OCI-LY7 (cell line): ENCODE measurements around the gene GPC2. TPM values are rescaled to one million over a fixed set of nuclear protein-coding genes. Genes with fewer than 3 reads are reported as not detected.

ENCODE experiments used
- BruUV-seq: library from RNA; stranded (reverse); fragments of 400-500 nt; replicated peaks from 2 replicates; lab custom pipeline; 2021; lab: Mats Ljungman, UMichigan
- CTCF ChIA-PET: fragments of 300-600 bp; sonication (Branson Sonifier 250); formaldehyde crosslinking; loops from one replicate; lab custom pipeline; 2022; ENCODE audit warnings: antibody characterized with exemption; ENCODE audit not compliant: unreplicated experiment; lab: Charles Lee
- POLR2A ChIA-PET: fragments of 300-600 bp; sonication (Branson Sonifier 250); formaldehyde crosslinking; loops from one replicate; lab custom pipeline; 2022; ENCODE audit warnings: antibody characterized with exemption; lab: Charles Lee
- DNase-seq: peaks from one replicate; pipeline ENCODE4 v3.0.0-alpha.2; 2015; ENCODE audit warnings: low spot score
- H2AFZ ChIP-seq: fragments of 200-600 bp; sonication (generic), shearing (Covaris generic); 2 replicates; pipeline ENCODE4 v1.6.1; 2014; ENCODE audit warnings: mild to moderate bottlenecking, antibody characterized with exemption, low read length, moderate library complexity
- H3K27ac ChIP-seq: fragments of 200-600 bp; sonication (generic); 2 replicates; pipeline ENCODE4 v1.5.1; 2014; ENCODE audit warnings: mixed run types, low read depth, mild to moderate bottlenecking, moderate library complexity, low read length, inconsistent platforms; ENCODE audit not compliant: poor library complexity, severe bottlenecking
- H3K36me3 ChIP-seq: fragments of 200-600 bp; sonication (generic); 2 replicates; pipeline ENCODE4 v1.6.1; 2014; ENCODE audit warnings: mild to moderate bottlenecking, antibody characterized with exemption, low read length, moderate library complexity, mixed read lengths; ENCODE audit not compliant: insufficient read depth
- H3K4me1 ChIP-seq: fragments of 200-600 bp; sonication (generic); 2 replicates; pipeline ENCODE4 v1.5.1; 2014; ENCODE audit warnings: mild to moderate bottlenecking, low read length; ENCODE audit not compliant: insufficient read depth, poor library complexity, severe bottlenecking
- H3K4me2 ChIP-seq: fragments of 200-600 bp; sonication (generic); 2 replicates; pipeline ENCODE4 v1.6.1; 2014; ENCODE audit warnings: mild to moderate bottlenecking, low read length
- H3K4me3 ChIP-seq: fragments of 200-600 bp; sonication (generic); 2 replicates; pipeline ENCODE4 v1.5.1; 2014; ENCODE audit warnings: mild to moderate bottlenecking, low read depth, low read length; ENCODE audit not compliant: poor library complexity, severe bottlenecking
- H3K79me2 ChIP-seq: fragments of 200-600 bp; sonication (generic); 2 replicates; pipeline ENCODE4 v1.6.1; 2016; ENCODE audit warnings: low read depth, mild to moderate bottlenecking, low read length, moderate library complexity, mixed read lengths; ENCODE audit not compliant: insufficient read depth
- H3K9me2 ChIP-seq: fragments of 200-600 bp; sonication (generic); 2 replicates; pipeline ENCODE4 v1.6.1; 2016; ENCODE audit warnings: mild to moderate bottlenecking, low read length, mixed read lengths; ENCODE audit not compliant: insufficient read depth
- H3K9me3 ChIP-seq: fragments of 200-600 bp; sonication (generic); 2 replicates; pipeline ENCODE4 v1.6.1; 2014; ENCODE audit warnings: mild to moderate bottlenecking, mixed run types, low read length, mixed read lengths
- H4K20me1 ChIP-seq: fragments of 200-600 bp; sonication (generic); 2 replicates; pipeline ENCODE4 v1.6.1; 2014; ENCODE audit warnings: mild to moderate bottlenecking, antibody characterized with exemption, low read length, moderate library complexity, mixed read lengths; ENCODE audit not compliant: insufficient read depth
- CTCF ChIP-seq: fragments of 200-600 bp; sonication (generic); conservative IDR thresholded peaks from 2 replicates; pipeline ENCODE4 v1.5.1; 2014; ENCODE audit warnings: mild to moderate bottlenecking, antibody characterized with exemption, low read length, moderate library complexity, mixed read lengths
- EZH2phosphoT487 ChIP-seq: fragments of 200-600 bp; sonication (generic); IDR thresholded peaks from 2 replicates; pipeline ENCODE4 v1.6.1; 2018; ENCODE audit warnings: low read depth, borderline replicate concordance, mild to moderate bottlenecking, mixed run types, antibody characterized with exemption, low read length, moderate library complexity, mixed read lengths
- intact Hi-C: fragments of 100-400 bp; cut with micrococcal nuclease; formaldehyde crosslinking; loops from one replicate; pipeline ENCODE4 v1.10.0; 2022; ENCODE audit not compliant: unreplicated experiment
- total RNA-seq, 2 experiments: library from RNA; depleted of rRNA in 1 of 2; stranded (reverse); fragments of >200 nt in 1 of 2; shearing (Covaris generic) in 1 of 2; gene quantifications; 2 replicates each; pipeline ENCODE4 v1.2.3, GENCODE V29; 2014 to 2022

GPC2 gene
- total RNA-seq, 2 experiments from 2014 or later = 20.2 to 23.2 TPM

DNA sequence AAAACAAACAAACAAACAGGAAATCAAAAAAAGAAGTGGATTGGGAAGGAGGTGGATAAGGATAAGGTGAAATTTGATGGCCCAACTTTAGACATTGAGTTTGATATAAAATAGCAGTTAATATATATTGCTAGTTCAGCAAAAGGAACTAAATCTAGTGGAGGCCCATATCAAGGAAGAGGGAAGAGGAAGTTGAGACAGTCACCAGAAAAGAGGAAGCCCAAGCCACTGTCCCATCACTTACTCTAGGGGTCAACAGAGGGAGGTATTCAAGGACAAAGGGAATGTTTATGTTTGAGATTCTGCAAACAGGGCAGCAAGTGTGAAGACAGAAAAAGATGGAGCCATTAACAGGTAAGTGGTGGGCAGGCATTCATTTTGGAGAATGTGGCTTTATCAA, 24.8 kb downstream of the GPC2 start:
- Histone ChIP-seq H3K27ac (peak overlapping the region; percentile 61), H4K20me1 (peaks cover 7% of the 10 kb centered on the region; the same call in 1 of the 2 replicates), H3K4me2 (peak overlapping the region; percentile 69), H3K9me3 (no peaks in the 10 kb centered on the region), H2AFZ (no peak overlapping the region), H3K4me3 (peak overlapping the region; percentile 43), H3K4me1 (peaks cover 60% of the 10 kb centered on the region), H3K9me2 (no peaks in the 10 kb centered on the region), H3K36me3 (peaks cover 61% of the 10 kb centered on the region), H3K79me2 (peaks cover 42% of the 10 kb centered on the region)
- no TSS peak for BruUV-seq
- POLR2A ChIA-PET = no interaction called here
- intact Hi-C loops = no loop called here
- no peak for TF ChIP-seq EZH2phosphoT487
- TF ChIP-seq CTCF = peak; percentile 35; the same call in 1 of the 2 replicates
- DNase-seq = peak; percentile 51
- CTCF ChIA-PET = no interaction called here

DNA sequence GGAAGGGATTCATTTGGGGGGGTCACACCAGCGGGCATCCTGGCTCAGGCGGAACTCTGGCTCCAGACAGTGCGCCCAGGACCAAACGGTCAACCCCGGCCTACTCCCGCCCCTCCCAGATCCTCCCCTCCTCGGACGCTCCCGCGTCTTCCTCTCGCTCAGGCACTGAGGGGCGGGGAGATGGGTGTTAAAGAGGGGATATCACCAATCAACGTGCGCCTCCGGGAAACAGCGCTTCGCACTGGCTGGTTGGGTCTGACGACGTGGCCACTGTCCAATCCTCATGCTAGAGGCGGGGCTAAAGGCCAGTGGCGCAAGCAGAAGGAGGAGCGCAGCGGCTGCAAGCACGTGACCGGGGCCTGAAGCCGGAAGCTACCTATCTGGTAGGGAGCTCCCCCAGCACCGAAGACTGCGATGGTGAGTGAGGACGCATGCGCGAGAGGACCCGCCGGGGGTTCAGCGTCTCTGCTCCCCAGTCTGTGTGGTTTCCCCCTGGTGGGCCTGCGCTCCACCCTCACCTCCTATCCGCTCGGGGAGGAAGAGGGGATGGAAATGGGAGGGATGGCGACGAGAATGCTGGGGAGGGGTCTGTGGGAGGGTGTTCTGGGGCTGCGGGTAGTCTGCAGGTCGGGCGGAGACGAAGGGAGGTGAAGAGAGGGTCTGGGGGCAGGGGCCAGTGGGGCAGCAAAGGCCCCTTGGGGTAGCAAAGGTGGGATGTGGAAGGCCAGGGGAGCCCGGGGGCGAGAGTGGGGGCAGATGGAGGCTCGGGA, 28.4 kb downstream of the GPC2 start, which contains the start of gene LAMTOR4:
TSS of gene LAMTOR4 (plus strand) at position 360 of the 770 bp plus-strand sequence. CDS start at position 415, 55 bp downstream.
- DNase-seq = peak; percentile 100
- peak within 1 kb of the TSS; percentile 88 for H3K4me2 ChIP-seq
- intact Hi-C loops = loop anchor here (1.0 to 5.0 kb wide), 2 partner anchors 10 to 74 kb away; partner anchors contain the start of gene TRAPPC14
- H3K27ac ChIP-seq = peak within 1 kb of the TSS; percentile 66
- no peaks in the 10 kb centered on the region for H3K9me3 ChIP-seq
- BruUV-seq = no TSS peak
- peak within 1 kb of the TSS; percentile 62 for H2AFZ ChIP-seq
- peaks cover 41% of the 10 kb centered on the region for H3K79me2 ChIP-seq
- peaks cover 24% of the 10 kb centered on the region for H3K36me3 ChIP-seq
- H3K4me1 ChIP-seq = peaks cover 39% of the 10 kb centered on the region
- TF ChIP-seq EZH2phosphoT487 = no peak
- TF ChIP-seq CTCF = no peak
- POLR2A ChIA-PET = interaction anchor here (0.5 to 3.4 kb wide), 16 partner anchors 8 to 73 kb away, joined by 3 to 34 read pairs (median 6); partner anchors contain the start of genes GPC2, MBLAC1, STAG3 and TRAPPC14
- peak within 1 kb of the TSS; percentile 84 for H3K4me3 ChIP-seq
- H3K9me2 ChIP-seq = no peaks in the 10 kb centered on the region
- H4K20me1 ChIP-seq = no peaks in the 10 kb centered on the region
- CTCF ChIA-PET = interaction anchor here (0.5 to 1.0 kb wide), 5 partner anchors 11 to 159 kb away, joined by 3 read pairs; partner anchors contain the start of gene SPDYE3
